CD4-positive, alpha-beta memory T cell (primary cell): Measurements from ENCODE around the gene DRGX. TPM values are rescaled to one million over a fixed set of nuclear protein-coding genes. Genes with fewer than 3 reads are reported as not detected.

ENCODE experiments used
- CTCF ChIA-PET: fragments of 350-600 bp; sonication (Branson Sonifier 250); formaldehyde crosslinking; loops from one replicate; lab custom pipeline; 2021; ENCODE audit warnings: inconsistent platforms; ENCODE audit not compliant: partially characterized antibody; lab: Charles Lee
- POLR2A ChIA-PET: fragments of 350-600 bp; sonication (Branson Sonifier 250); formaldehyde crosslinking; loops from one replicate; lab custom pipeline; 2021; ENCODE audit not compliant: partially characterized antibody; lab: Charles Lee
- DNase-seq, 5 donors: peaks; one replicate each; pipeline versions ENCODE4 v3.0.0 to v3.0.0-alpha.2; 2020 to 2022; ENCODE audit warnings: mixed read lengths in 1 of 5
- H3K27ac ChIP-seq: one replicate; pipeline ENCODE4 v1.7.0; 2013; ENCODE audit warnings: low read depth, low read length
- H3K27me3 ChIP-seq: 2 replicates; pipeline ENCODE4 v1.7.0; 2013; ENCODE audit warnings: mild to moderate bottlenecking, low read length, moderate library complexity; ENCODE audit not compliant: insufficient read depth
- H3K36me3 ChIP-seq: 2 replicates; pipeline ENCODE4 v1.7.0; 2013; ENCODE audit warnings: mild to moderate bottlenecking, low read length, moderate library complexity; ENCODE audit not compliant: insufficient read depth
- H3K4me1 ChIP-seq: 2 replicates; pipeline ENCODE4 v1.7.0; 2013; ENCODE audit warnings: mild to moderate bottlenecking, low read length, moderate library complexity; ENCODE audit not compliant: insufficient read depth
- H3K4me3 ChIP-seq, 2 donors: one replicate each; pipeline ENCODE4 v1.7.0; 2013; ENCODE audit warnings: low read length in 2 of 2, mild to moderate bottlenecking in 1 of 2
- H3K9me3 ChIP-seq, 2 donors: one replicate each; pipeline ENCODE4 v1.7.0; 2013; ENCODE audit warnings: low read length in 2 of 2, control low read depth in 1 of 2; ENCODE audit not compliant: control insufficient read depth in 1 of 2
- H3K27ac Mint-ChIP-seq, 7 donors: one replicate each; pipeline ENCODE4 v1.8.0; 2020 to 2021; ENCODE audit warnings: mixed read lengths in 7 of 7, mild to moderate bottlenecking in 6 of 7, inconsistent platforms in 3 of 7, moderate library complexity in 3 of 7
- H3K27me3 Mint-ChIP-seq, 2 donors: one replicate each; pipeline ENCODE4 v1.8.0; 2020 to 2021; ENCODE audit warnings: mixed read lengths in 2 of 2
- H3K36me3 Mint-ChIP-seq, 2 donors: one replicate each; pipeline ENCODE4 v1.8.0; 2020 to 2021; ENCODE audit warnings: mixed read lengths in 2 of 2, inconsistent platforms in 1 of 2, mild to moderate bottlenecking in 1 of 2
- H3K4me1 Mint-ChIP-seq, 4 donors: one replicate each; pipeline ENCODE4 v1.8.0; 2020 to 2021; ENCODE audit warnings: mixed read lengths in 4 of 4, mild to moderate bottlenecking in 1 of 4
- H3K4me3 Mint-ChIP-seq, 8 donors: one replicate each; pipeline ENCODE4 v1.8.0; 2020 to 2021; ENCODE audit warnings: mixed read lengths in 8 of 8, mild to moderate bottlenecking in 7 of 8, moderate library complexity in 6 of 8, inconsistent platforms in 3 of 8
- H3K9me3 Mint-ChIP-seq, 8 donors: one replicate each; pipeline ENCODE4 v1.8.0; 2020 to 2021; ENCODE audit warnings: mixed read lengths in 8 of 8, mild to moderate bottlenecking in 5 of 8, inconsistent platforms in 3 of 8, moderate library complexity in 1 of 8
- intact Hi-C: fragments of 100-400 bp; cut with micrococcal nuclease; formaldehyde crosslinking; loops from one replicate; pipeline ENCODE4 v1.15.1; 2023
- polyA plus RNA-seq, 2 donors: library from polyadenylated mRNA; unstranded; fragments of 300-500 nt; fragmentation: Illumina TruSeq; gene quantifications; one replicate each; pipeline ENCODE4 v1.2.3, GENCODE V29; 2021
- total RNA-seq, 2 experiments: library from RNA; stranded (reverse); gene quantifications; one replicate each; pipeline ENCODE4 v1.2.3, GENCODE V29; 2021

The DRGX gene
- total and polyA plus RNA-seq, 4 experiments from 2014 or later, result not detected

- H3K4me1 Mint-ChIP-seq, result no peaks in the 10 kb centered on the region
- no peak overlapping the region for H3K27ac Mint-ChIP-seq
- Histone ChIP-seq H3K27me3 (no peaks in the 10 kb centered on the region), H3K4me3 (no peak overlapping the region), H3K36me3 (no peaks in the 10 kb centered on the region), H3K9me3 (no peaks in the 10 kb centered on the region), H3K4me1 (no peaks in the 10 kb centered on the region), H3K27ac (no peak overlapping the region)
- CTCF ChIA-PET, result no interaction called here
- peaks cover 4 to 5% of the 10 kb centered on the region in 2 donors for H3K27me3 Mint-ChIP-seq
- H3K4me3 Mint-ChIP-seq, result no peak overlapping the region
- peaks cover 0 to 17% (median 12%) of the 10 kb centered on the region in 8 donors for H3K9me3 Mint-ChIP-seq
- no peak for DNase-seq
- intact Hi-C loops, result no loop called here
- H3K36me3 Mint-ChIP-seq, result no peaks in the 10 kb centered on the region
- POLR2A ChIA-PET, result no interaction called here
Measured at GRCh38 chr10:49350846-49351532, 44.9 kb downstream of the DRGX start.

DNA sequence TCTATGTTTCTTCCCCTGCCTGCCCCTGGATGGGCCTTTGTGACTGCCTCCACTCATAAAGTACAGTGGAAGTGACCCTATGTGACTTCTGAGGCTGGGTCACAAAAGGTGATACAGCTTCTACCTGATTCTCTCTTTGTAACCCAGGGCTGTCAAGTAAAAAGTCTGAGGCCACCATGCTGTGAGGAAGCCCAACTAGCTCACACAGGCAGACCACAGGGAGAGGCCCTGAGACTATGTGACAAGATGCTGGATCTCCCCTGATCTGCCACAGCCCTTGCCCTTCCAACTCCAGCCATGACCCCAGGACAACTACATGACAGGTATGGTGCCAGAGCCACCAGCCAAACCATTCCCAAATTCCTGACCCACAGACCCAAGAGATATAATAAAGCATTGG, 45.8 kb downstream of the DRGX start:
- H3K27me3 Mint-ChIP-seq, result peaks cover 4 to 5% of the 10 kb centered on the region in 2 donors
- Histone ChIP-seq H3K36me3 (no peaks in the 10 kb centered on the region), H3K4me1 (no peaks in the 10 kb centered on the region), H3K9me3 (no peaks in the 10 kb centered on the region), H3K27ac (no peak overlapping the region), H3K4me3 (no peak overlapping the region), H3K27me3 (no peaks in the 10 kb centered on the region)
- no peaks in the 10 kb centered on the region for H3K4me1 Mint-ChIP-seq
- ChIA-PET CTCF (no interaction called here), POLR2A (no interaction called here)
- DNase-seq, result no peak
- no peak overlapping the region for H3K27ac Mint-ChIP-seq
- H3K36me3 Mint-ChIP-seq, result no peaks in the 10 kb centered on the region
- H3K4me3 Mint-ChIP-seq, result no peak overlapping the region
- intact Hi-C loops, result no loop called here
- peaks cover 0 to 17% (median 11%) of the 10 kb centered on the region in 8 donors for H3K9me3 Mint-ChIP-seq

- ChIA-PET POLR2A (no interaction called here), CTCF (no interaction called here)
- Histone ChIP-seq H3K9me3 (no peaks in the 10 kb centered on the region), H3K36me3 (no peaks in the 10 kb centered on the region), H3K4me1 (no peaks in the 10 kb centered on the region), H3K4me3 (no peak overlapping the region), H3K27me3 (no peaks in the 10 kb centered on the region), H3K27ac (no peak overlapping the region)
- Mint-ChIP-seq H3K4me1 (no peaks in the 10 kb centered on the region), H3K36me3 (no peaks in the 10 kb centered on the region), H3K27me3 (peaks cover 4 to 5% of the 10 kb centered on the region in 2 donors), H3K4me3 (no peak overlapping the region), H3K27ac (no peak overlapping the region), H3K9me3 (peaks cover 0 to 17% (median 11%) of the 10 kb centered on the region in 8 donors)
- intact Hi-C loops, result no loop called here
- DNase-seq, result no peak
Measured at GRCh38 chr10:49349390-49349789, 46.5 kb downstream of the DRGX start.

- intact Hi-C loops, result no loop called here
- Mint-ChIP-seq H3K27ac (no peak overlapping the region), H3K9me3 (peaks cover 0 to 17% (median 11%) of the 10 kb centered on the region in 8 donors), H3K4me1 (no peaks in the 10 kb centered on the region), H3K4me3 (no peak overlapping the region), H3K36me3 (no peaks in the 10 kb centered on the region), H3K27me3 (peaks cover 4 to 5% of the 10 kb centered on the region in 2 donors)
- H3K36me3 ChIP-seq, result no peaks in the 10 kb centered on the region
- ChIA-PET CTCF (no interaction called here), POLR2A (no interaction called here)
- H3K9me3 ChIP-seq, result no peaks in the 10 kb centered on the region
- no peaks in the 10 kb centered on the region for H3K4me1 ChIP-seq
- no peak overlapping the region for H3K27ac ChIP-seq
- no peak for DNase-seq
- H3K27me3 ChIP-seq, result no peaks in the 10 kb centered on the region
- no peak overlapping the region for H3K4me3 ChIP-seq
Measured at GRCh38 chr10:49348593-49348992, 47.3 kb downstream of the DRGX start.

- H3K4me3 ChIP-seq, result no peak overlapping the region
- H3K4me1 ChIP-seq, result no peaks in the 10 kb centered on the region
- H3K4me3 Mint-ChIP-seq, result no peak overlapping the region
- POLR2A ChIA-PET, result no interaction called here
- no peaks in the 10 kb centered on the region for H3K36me3 Mint-ChIP-seq
- no peaks in the 10 kb centered on the region for H3K36me3 ChIP-seq
- H3K27ac ChIP-seq, result no peak overlapping the region
- peaks cover 0 to 17% (median 11%) of the 10 kb centered on the region in 8 donors for H3K9me3 Mint-ChIP-seq
- no peaks in the 10 kb centered on the region for H3K4me1 Mint-ChIP-seq
- no peaks in the 10 kb centered on the region for H3K9me3 ChIP-seq
- no peak for DNase-seq
- peaks cover 4 to 5% of the 10 kb centered on the region in 2 donors for H3K27me3 Mint-ChIP-seq
- CTCF ChIA-PET, result no interaction called here
- intact Hi-C loops, result no loop called here
- H3K27ac Mint-ChIP-seq, result no peak overlapping the region
- H3K27me3 ChIP-seq, result no peaks in the 10 kb centered on the region
Measured at GRCh38 chr10:49347827-49348226, 48.1 kb downstream of the DRGX start.

DNA sequence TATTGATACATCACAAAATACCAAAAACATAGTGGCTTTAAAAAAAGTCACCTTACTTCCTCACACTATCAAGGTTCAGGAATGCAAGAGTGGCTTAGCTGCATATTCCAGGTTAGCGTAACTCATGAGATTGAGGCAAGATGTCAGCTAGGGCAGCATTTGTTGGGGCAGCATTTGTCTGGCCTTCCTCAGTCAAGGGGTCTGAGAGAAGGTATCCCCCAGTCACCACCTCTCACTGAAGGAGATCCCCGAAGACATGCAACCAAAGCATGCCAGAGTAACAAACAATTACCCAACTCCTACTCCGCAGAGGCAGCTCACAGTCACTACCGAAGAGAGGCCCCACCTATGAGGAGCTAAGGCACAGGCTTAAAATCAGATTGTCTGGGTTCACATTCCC, 48.5 kb downstream of the DRGX start:
- POLR2A ChIA-PET, result no interaction called here
- no peaks in the 10 kb centered on the region for H3K9me3 ChIP-seq
- no peaks in the 10 kb centered on the region for H3K4me1 ChIP-seq
- no peak overlapping the region for H3K27ac Mint-ChIP-seq
- H3K36me3 Mint-ChIP-seq, result no peaks in the 10 kb centered on the region
- peaks cover 0 to 17% (median 10%) of the 10 kb centered on the region in 8 donors for H3K9me3 Mint-ChIP-seq
- no peak overlapping the region for H3K27ac ChIP-seq
- CTCF ChIA-PET, result no interaction called here
- no peak for DNase-seq
- no peaks in the 10 kb centered on the region for H3K27me3 ChIP-seq
- H3K4me3 ChIP-seq, result no peak overlapping the region
- no peak overlapping the region for H3K4me3 Mint-ChIP-seq
- intact Hi-C loops, result no loop called here
- H3K4me1 Mint-ChIP-seq, result no peaks in the 10 kb centered on the region
- no peaks in the 10 kb centered on the region for H3K36me3 ChIP-seq
- peaks cover 4 to 5% of the 10 kb centered on the region in 2 donors for H3K27me3 Mint-ChIP-seq

DNA sequence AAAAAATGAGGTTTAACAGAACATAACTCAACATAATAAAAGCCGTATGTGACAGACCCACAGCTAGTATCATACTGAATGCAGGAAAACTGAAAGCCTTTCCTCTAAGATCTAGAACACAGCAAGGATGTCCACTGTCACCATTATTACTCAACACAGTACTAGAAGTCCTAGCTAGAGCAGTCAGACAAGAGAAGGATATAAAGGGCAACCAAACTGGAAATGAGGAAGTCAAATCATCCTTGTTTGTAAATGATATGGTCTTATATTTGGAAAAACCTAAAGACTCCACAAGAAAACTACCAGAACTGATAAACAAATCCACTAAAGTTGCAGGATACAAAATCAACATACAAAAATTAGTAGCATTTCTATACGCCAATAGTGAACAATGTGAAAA, 51.0 kb downstream of the DRGX start:
- Mint-ChIP-seq H3K4me1 (no peaks in the 10 kb centered on the region), H3K27ac (no peak overlapping the region), H3K27me3 (peaks cover 2 to 4% of the 10 kb centered on the region in 2 donors), H3K36me3 (no peaks in the 10 kb centered on the region), H3K4me3 (no peak overlapping the region), H3K9me3 (peaks cover 0 to 10% (median 5%) of the 10 kb centered on the region in 8 donors)
- no peaks in the 10 kb centered on the region for H3K9me3 ChIP-seq
- H3K4me3 ChIP-seq, result no peak overlapping the region
- CTCF ChIA-PET, result no interaction called here
- H3K4me1 ChIP-seq, result no peaks in the 10 kb centered on the region
- no peaks in the 10 kb centered on the region for H3K27me3 ChIP-seq
- POLR2A ChIA-PET, result no interaction called here
- no peaks in the 10 kb centered on the region for H3K36me3 ChIP-seq
- no peak for DNase-seq
- intact Hi-C loops, result no loop called here
- H3K27ac ChIP-seq, result no peak overlapping the region
